Measurements from ENCODE around the gene GRM1.

DNA sequence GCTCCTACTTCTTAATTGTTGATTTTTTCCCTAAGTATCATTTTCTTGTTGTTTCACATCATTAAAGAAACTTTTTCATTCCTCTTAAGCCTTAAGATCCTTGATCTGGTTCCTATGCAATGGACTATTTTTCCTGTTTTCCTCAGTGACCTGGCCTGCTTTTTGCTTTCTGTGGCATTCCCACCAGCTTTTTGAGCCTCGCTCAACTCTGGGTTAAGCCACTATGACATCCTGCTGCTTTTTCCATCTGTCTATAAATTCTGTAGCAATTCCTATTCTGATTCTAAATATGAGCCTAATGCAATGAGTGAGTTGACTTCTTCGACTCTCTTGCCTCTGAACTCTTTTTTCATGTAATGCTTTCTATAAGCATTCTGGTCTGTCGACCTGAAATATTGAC, 160.3 kb downstream of the GRM1 start:
- TF ChIP-seq, protein P1, sequence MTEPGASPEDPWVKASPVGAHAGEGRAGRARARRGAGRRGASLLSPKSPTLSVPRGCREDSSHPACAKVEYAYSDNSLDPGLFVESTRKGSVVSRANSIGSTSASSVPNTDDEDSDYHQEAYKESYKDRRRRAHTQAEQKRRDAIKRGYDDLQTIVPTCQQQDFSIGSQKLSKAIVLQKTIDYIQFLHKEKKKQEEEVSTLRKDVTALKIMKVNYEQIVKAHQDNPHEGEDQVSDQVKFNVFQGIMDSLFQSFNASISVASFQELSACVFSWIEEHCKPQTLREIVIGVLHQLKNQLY (CRISPR knock-in tag; conservative IDR thresholded peaks at IDR 0.05), result no peak
- TF ChIP-seq ZNF133 (CRISPR knock-in tag; IDR thresholded peaks at IDR 0.05) (no peak), TCF7L2 (IDR thresholded peaks at IDR 0.05; ENCODE audit: low read depth, low read length) (no peak), ZNF766 (CRISPR knock-in tag; conservative IDR thresholded peaks at IDR 0.05) (no peak), KDM1A (IDR thresholded peaks at IDR 0.05) (no peak), BRCA1 (IDR thresholded peaks at IDR 0.05) (no peak), BRCA1 (CRISPR knock-in tag; IDR thresholded peaks at IDR 0.05) (no peak), YY1 (IDR thresholded peaks at IDR 0.05; ENCODE audit: borderline replicate concordance in 1 of 3, control insufficient read depth in 1 of 3, extremely low read depth in 1 of 3, insufficient read depth in 3 of 3, insufficient read length in 1 of 3, insufficient replicate concordance in 2 of 3, low read depth in 1 of 3, low read length in 2 of 3) (no peak), MYC (IDR thresholded peaks at IDR 0.05; ENCODE audit: low read depth, low read length) (no peak), MYC (CRISPR knock-in tag; IDR thresholded peaks at IDR 0.05; ENCODE audit: borderline replicate concordance, low read depth) (no peak), RAD51 (IDR thresholded peaks at IDR 0.05; ENCODE audit: borderline replicate concordance, low read depth) (no peak)
- TF ChIP-seq, protein P2, sequence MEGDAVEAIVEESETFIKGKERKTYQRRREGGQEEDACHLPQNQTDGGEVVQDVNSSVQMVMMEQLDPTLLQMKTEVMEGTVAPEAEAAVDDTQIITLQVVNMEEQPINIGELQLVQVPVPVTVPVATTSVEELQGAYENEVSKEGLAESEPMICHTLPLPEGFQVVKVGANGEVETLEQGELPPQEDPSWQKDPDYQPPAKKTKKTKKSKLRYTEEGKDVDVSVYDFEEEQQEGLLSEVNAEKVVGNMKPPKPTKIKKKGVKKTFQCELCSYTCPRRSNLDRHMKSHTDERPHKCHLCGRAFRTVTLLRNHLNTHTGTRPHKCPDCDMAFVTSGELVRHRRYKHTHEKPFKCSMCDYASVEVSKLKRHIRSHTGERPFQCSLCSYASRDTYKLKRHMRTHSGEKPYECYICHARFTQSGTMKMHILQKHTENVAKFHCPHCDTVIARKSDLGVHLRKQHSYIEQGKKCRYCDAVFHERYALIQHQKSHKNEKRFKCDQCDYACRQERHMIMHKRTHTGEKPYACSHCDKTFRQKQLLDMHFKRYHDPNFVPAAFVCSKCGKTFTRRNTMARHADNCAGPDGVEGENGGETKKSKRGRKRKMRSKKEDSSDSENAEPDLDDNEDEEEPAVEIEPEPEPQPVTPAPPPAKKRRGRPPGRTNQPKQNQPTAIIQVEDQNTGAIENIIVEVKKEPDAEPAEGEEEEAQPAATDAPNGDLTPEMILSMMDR (IDR thresholded peaks at IDR 0.05 in 2 of 3, conservative IDR thresholded peaks at IDR 0.05 in 1 of 3; ENCODE audit: insufficient read depth in 2 of 3, low read depth in 1 of 3, low read length in 3 of 3), result no peak
- TF ChIP-seq, protein P3, sequence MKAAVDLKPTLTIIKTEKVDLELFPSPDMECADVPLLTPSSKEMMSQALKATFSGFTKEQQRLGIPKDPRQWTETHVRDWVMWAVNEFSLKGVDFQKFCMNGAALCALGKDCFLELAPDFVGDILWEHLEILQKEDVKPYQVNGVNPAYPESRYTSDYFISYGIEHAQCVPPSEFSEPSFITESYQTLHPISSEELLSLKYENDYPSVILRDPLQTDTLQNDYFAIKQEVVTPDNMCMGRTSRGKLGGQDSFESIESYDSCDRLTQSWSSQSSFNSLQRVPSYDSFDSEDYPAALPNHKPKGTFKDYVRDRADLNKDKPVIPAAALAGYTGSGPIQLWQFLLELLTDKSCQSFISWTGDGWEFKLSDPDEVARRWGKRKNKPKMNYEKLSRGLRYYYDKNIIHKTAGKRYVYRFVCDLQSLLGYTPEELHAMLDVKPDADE (conservative IDR thresholded peaks at IDR 0.05; ENCODE audit: control insufficient read depth, low read depth, low read length), result no peak
- TF ChIP-seq, protein P4, sequence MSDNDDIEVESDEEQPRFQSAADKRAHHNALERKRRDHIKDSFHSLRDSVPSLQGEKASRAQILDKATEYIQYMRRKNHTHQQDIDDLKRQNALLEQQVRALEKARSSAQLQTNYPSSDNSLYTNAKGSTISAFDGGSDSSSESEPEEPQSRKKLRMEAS (CRISPR knock-in tag; IDR thresholded peaks at IDR 0.05), result no peak
- TF ChIP-seq, protein P5, sequence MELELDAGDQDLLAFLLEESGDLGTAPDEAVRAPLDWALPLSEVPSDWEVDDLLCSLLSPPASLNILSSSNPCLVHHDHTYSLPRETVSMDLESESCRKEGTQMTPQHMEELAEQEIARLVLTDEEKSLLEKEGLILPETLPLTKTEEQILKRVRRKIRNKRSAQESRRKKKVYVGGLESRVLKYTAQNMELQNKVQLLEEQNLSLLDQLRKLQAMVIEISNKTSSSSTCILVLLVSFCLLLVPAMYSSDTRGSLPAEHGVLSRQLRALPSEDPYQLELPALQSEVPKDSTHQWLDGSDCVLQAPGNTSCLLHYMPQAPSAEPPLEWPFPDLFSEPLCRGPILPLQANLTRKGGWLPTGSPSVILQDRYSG (tag; conservative IDR thresholded peaks at IDR 0.05; ENCODE audit: low read depth), result no peak
